ENCODE data around the gene CTDNEP1. TPM values are rescaled to one million over a fixed set of nuclear protein-coding genes. Genes with fewer than 3 reads are reported as not detected.

Gene CTDNEP1
- total RNA-seq, 4 donors from 2014 or later: 71.5 to 150 (median 111) TPM

GRCh38 chr17:7222093-7222971 is 29.2 kb downstream of the CTDNEP1 start:
- no peak for TF ChIP-seq CTCF (IDR thresholded peaks at IDR 0.05 in 4 of 5, conservative IDR thresholded peaks at IDR 0.05 in 1 of 5)
- no peak for TF ChIP-seq POLR2A (IDR thresholded peaks at IDR 0.05)
- ATAC-seq (no peak), DNase-seq (no peak)
- H3K36me3 ChIP-seq: peaks cover 0 to 67% of the 10 kb centered on the region in 2 donors
- no peaks in the 10 kb centered on the region for H3K27me3 ChIP-seq
- in situ Hi-C loops (cut with MboI; ENCODE audit: low sequenced_read_pairs in 4 of 4) (no loop called here), intact Hi-C loops (cut with DNase I; ENCODE audit: low total_unique reads) (no loop called here)
- peaks cover 41 to 55% of the 10 kb centered on the region in 2 donors for H3K4me1 ChIP-seq
- H3K27ac ChIP-seq: peak overlapping the region in 3 of 4 donors; percentile 94 to 99 (median 98)
- H3K4me3 ChIP-seq: no peak overlapping the region
- H3K9me3 ChIP-seq: no peaks in the 10 kb centered on the region

DNA sequence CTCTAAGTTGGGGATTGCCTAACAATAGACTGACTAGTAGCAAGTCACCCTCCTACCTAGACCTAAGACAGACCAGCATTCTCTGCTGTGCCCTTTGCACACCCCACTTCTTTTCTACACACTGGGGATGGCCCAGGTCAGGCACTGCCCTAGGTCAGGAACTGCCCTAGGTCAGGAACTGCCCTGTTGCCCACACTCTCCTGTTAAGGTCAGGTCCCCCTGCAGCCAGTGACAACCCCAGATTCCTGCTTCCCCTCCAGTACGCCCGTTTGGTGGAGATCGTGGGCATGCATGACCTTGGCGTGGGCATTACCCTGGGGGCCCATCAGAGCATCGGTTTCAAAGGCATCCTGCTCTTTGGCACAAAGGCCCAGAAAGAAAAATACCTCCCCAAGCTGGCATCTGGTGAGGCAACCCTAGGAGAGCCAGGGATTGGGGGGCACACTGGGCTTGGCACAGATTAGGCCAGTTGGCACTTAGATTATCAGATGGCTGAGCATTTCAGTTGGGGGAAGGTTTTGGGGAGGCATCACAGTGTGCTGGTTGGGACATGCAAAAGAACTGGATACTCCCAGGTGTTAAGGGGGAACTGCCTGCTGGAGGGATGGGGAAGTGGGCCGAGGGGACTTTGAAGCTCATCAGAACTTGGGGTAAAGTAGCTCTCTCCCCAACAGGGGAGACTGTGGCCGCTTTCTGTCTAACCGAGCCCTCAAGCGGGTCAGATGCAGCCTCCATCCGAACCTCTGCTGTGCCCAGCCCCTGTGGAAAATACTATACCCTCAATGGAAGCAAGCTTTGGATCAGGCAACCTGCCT is 30.0 kb downstream of the CTDNEP1 start:
- Histone ChIP-seq H3K9me3 (no peaks in the 10 kb centered on the region), H3K27me3 (no peaks in the 10 kb centered on the region), H3K4me1 (peaks cover 47 to 62% of the 10 kb centered on the region in 2 donors), H3K4me3 (peak overlapping the region in 3 of 4 donors; percentile 75 to 90 (median 89)), H3K36me3 (peaks cover 0 to 58% of the 10 kb centered on the region in 2 donors), H3K27ac (peak overlapping the region; percentile 91 to 99 (median 96))
- no peak for ATAC-seq
- intact Hi-C loops (cut with DNase I; ENCODE audit: low total_unique reads): loop anchor here (2.0 kb wide), 1 partner anchor 13 kb away; the partner anchor contains the start of gene DVL2
- in situ Hi-C loops (cut with MboI; ENCODE audit: low sequenced_read_pairs in 4 of 4): no loop called here
- no peak for DNase-seq
- no peak for TF ChIP-seq POLR2A (IDR thresholded peaks at IDR 0.05)
- no peak for TF ChIP-seq CTCF (IDR thresholded peaks at IDR 0.05 in 4 of 5, conservative IDR thresholded peaks at IDR 0.05 in 1 of 5)

DNA sequence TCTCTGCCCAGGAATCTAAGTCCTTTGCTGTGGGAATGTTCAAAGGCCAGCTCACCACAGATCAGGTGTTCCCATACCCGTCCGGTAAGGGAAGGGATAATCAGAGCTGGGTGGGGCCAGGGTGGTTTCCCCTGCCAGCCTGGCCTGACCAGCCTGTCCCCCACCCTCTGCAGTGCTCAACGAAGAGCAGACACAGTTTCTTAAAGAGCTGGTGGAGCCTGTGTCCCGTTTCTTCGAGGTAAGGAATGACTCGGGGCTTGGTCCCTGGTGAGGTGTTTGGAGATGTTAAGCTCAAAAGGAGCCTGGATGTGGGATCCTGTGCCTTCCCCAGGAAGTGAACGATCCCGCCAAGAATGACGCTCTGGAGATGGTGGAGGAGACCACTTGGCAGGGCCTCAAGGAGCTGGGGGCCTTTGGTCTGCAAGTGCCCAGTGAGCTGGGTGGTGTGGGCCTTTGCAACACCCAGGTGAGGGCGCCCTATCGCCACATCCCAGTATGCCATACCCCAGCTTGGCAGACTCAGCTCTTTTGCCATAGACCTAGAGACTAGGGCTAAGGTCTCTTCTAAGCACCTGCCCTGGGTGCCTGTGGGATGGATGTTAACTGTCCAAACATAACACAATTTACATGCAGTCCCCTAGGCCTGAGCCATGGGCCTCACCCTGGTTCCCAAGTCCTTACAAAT is 30.8 kb downstream of the CTDNEP1 start:
- H3K9me3 ChIP-seq: no peaks in the 10 kb centered on the region
- peaks cover 52 to 64% of the 10 kb centered on the region in 2 donors for H3K4me1 ChIP-seq
- peak; percentile 43 to 77 for DNase-seq
- no peaks in the 10 kb centered on the region for H3K27me3 ChIP-seq
- H3K36me3 ChIP-seq: peaks cover 0 to 51% of the 10 kb centered on the region in 2 donors
- ATAC-seq: peak; percentile 31 to 50
- TF ChIP-seq POLR2A (IDR thresholded peaks at IDR 0.05) (no peak), CTCF (IDR thresholded peaks at IDR 0.05 in 4 of 5, conservative IDR thresholded peaks at IDR 0.05 in 1 of 5) (peak; percentile 18 to 51 (median 40))
- in situ Hi-C loops (cut with MboI; ENCODE audit: low sequenced_read_pairs in 4 of 4) (no loop called here), intact Hi-C loops (cut with DNase I; ENCODE audit: low total_unique reads) (loop anchor here (2.0 kb wide), 1 partner anchor 14 kb away; the partner anchor contains the start of gene DVL2)
- H3K27ac ChIP-seq: peak overlapping the region; percentile 91 to 99 (median 96)
- peak overlapping the region; percentile 75 to 90 (median 84) for H3K4me3 ChIP-seq
